ENCODE measurements around the gene OR52B6.

GRCh38 chr11:5625281-5625680 is 44.6 kb downstream of the OR52B6 start:
- TF ChIP-seq POLR2A (IDR thresholded peaks at IDR 0.05) (no peak), CTCF (IDR thresholded peaks at IDR 0.05) (no peak)

Data from stomach (tissue), 4 donors.